BE2C (cell line): ENCODE data around the gene CRISPLD2.

Experiments used
- DNase-seq: peaks from one replicate; pipeline ENCODE4 v3.0.0-alpha.2; 2020
- H3K27me3 ChIP-seq: fragments of 250-450 bp; sonication (Bioruptor Pico); 2 replicates; pipeline ENCODE4 v1.5.1; 2020; ENCODE audit warnings: mild to moderate bottlenecking
- H3K36me3 ChIP-seq: fragments of 250-450 bp; sonication (Bioruptor Pico); 2 replicates; pipeline ENCODE4 v1.5.1; 2020; ENCODE audit warnings: mild to moderate bottlenecking
- H3K4me1 ChIP-seq: fragments of 250-450 bp; sonication (Bioruptor Pico); 2 replicates; pipeline ENCODE4 v1.5.1; 2020
- H3K4me3 ChIP-seq: 2 replicates; pipeline ENCODE4 v1.5.1; 2011; ENCODE audit warnings: low read depth, low read length
- H3K9me3 ChIP-seq: fragments of 250-450 bp; sonication (Bioruptor Pico); 2 replicates; pipeline ENCODE4 v1.5.1; 2020
- TF ChIP-seq, protein P1 (sequence below): IDR thresholded peaks from 2 replicates; pipeline ENCODE4 v1.5.1; 2012; ENCODE audit warnings: mild to moderate bottlenecking, low read depth, low read length

CRISPLD2 gene

DNA sequence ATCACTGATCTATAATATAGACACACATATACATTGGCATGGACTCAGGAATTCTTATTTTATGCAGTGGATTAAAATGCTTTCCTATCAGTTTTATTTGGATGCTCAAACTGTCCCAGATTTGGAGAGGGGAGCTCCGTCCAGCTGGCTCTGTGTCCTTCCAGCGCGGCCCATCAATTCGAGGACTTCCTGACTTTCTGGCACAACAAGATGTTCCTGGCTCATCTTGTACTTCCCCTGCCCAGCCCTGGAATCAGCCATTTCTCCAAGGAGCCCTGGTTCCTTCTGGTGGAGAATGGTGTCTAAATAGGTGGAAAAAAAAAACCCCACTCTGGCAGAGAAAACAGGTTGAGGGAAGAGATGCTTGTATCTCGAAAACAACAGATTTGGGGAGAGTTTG lies 94.5 kb downstream of the CRISPLD2 start:
- no peaks in the 10 kb centered on the region for H3K9me3 ChIP-seq
- no peak overlapping the region for H3K4me3 ChIP-seq
- DNase-seq = no peak
- TF ChIP-seq, protein P1, sequence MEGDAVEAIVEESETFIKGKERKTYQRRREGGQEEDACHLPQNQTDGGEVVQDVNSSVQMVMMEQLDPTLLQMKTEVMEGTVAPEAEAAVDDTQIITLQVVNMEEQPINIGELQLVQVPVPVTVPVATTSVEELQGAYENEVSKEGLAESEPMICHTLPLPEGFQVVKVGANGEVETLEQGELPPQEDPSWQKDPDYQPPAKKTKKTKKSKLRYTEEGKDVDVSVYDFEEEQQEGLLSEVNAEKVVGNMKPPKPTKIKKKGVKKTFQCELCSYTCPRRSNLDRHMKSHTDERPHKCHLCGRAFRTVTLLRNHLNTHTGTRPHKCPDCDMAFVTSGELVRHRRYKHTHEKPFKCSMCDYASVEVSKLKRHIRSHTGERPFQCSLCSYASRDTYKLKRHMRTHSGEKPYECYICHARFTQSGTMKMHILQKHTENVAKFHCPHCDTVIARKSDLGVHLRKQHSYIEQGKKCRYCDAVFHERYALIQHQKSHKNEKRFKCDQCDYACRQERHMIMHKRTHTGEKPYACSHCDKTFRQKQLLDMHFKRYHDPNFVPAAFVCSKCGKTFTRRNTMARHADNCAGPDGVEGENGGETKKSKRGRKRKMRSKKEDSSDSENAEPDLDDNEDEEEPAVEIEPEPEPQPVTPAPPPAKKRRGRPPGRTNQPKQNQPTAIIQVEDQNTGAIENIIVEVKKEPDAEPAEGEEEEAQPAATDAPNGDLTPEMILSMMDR = no peak
- peaks cover 19% of the 10 kb centered on the region for H3K4me1 ChIP-seq
- H3K36me3 ChIP-seq = no peaks in the 10 kb centered on the region
- H3K27me3 ChIP-seq = no peaks in the 10 kb centered on the region

DNA sequence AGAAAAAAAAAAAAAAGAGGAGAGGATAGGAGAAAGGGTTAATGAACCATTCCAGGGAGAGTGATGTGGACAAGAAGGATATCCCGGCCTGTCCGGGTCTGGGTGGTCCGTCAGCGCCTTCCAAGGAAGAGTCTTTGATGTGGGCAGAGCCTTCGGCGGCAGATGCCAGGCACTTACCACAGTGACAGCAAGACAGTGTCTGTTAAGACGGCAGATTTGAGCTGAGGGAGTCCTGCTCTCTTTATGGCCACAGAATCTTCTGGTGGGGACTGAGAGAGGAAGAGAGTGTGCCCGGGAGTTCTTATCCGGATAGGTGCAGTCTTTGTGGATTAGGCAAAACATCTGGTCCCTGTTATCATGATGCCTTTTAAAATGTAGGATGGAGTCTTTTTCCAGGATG lies 96.4 kb downstream of the CRISPLD2 start:
- no peak for DNase-seq
- no peaks in the 10 kb centered on the region for H3K36me3 ChIP-seq
- TF ChIP-seq, protein P1 = no peak
- peaks cover 19% of the 10 kb centered on the region for H3K4me1 ChIP-seq
- no peak overlapping the region for H3K4me3 ChIP-seq
- no peaks in the 10 kb centered on the region for H3K9me3 ChIP-seq
- no peaks in the 10 kb centered on the region for H3K27me3 ChIP-seq

DNA sequence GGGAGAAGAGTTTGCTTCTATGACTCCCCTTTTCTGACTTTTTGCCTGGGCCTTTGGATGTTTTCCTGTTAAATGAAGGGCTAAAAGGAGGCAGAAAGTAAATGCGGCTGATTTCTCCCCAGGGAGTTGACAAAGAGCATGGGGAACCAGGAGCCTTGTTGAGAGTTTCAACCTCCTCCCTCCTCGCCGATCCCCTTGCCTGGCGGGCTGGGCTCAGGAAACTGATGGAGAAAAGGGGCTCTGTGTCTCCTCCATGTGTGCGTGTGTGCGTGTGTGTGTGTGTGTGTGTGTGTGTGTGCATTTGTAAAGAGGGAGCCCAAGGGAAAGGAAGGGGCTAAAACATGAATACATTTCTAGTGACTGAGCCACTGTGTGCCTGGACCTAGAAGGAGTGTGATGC lies 97.1 kb downstream of the CRISPLD2 start:
- DNase-seq = no peak
- Histone ChIP-seq H3K36me3 (no peaks in the 10 kb centered on the region), H3K9me3 (no peaks in the 10 kb centered on the region), H3K4me1 (peaks cover 20% of the 10 kb centered on the region), H3K27me3 (no peaks in the 10 kb centered on the region), H3K4me3 (no peak overlapping the region)
- TF ChIP-seq, protein P1 = no peak

DNA sequence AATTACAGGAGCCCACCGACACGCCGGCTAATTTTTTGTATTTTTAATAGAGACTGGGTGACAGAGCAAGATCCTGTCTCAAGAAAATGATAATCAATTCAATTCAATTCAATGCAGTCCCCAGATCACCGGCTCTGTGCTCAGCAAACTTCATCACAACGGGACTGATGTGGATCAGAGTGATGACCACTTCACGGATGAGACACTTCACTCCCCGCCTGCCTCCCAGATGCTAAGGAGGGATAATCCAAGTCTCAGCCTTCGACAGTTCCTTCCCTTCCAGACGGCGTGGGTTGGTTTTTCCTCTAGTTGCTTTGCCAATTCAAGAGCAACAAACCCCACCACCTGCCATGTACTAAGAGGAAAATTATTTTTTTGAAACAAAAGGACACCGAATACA lies 97.7 kb downstream of the CRISPLD2 start:
- H3K27me3 ChIP-seq = no peaks in the 10 kb centered on the region
- TF ChIP-seq, protein P1 = no peak
- no peak overlapping the region for H3K4me3 ChIP-seq
- no peaks in the 10 kb centered on the region for H3K36me3 ChIP-seq
- H3K4me1 ChIP-seq = peaks cover 26% of the 10 kb centered on the region
- no peaks in the 10 kb centered on the region for H3K9me3 ChIP-seq
- DNase-seq = no peak

DNA sequence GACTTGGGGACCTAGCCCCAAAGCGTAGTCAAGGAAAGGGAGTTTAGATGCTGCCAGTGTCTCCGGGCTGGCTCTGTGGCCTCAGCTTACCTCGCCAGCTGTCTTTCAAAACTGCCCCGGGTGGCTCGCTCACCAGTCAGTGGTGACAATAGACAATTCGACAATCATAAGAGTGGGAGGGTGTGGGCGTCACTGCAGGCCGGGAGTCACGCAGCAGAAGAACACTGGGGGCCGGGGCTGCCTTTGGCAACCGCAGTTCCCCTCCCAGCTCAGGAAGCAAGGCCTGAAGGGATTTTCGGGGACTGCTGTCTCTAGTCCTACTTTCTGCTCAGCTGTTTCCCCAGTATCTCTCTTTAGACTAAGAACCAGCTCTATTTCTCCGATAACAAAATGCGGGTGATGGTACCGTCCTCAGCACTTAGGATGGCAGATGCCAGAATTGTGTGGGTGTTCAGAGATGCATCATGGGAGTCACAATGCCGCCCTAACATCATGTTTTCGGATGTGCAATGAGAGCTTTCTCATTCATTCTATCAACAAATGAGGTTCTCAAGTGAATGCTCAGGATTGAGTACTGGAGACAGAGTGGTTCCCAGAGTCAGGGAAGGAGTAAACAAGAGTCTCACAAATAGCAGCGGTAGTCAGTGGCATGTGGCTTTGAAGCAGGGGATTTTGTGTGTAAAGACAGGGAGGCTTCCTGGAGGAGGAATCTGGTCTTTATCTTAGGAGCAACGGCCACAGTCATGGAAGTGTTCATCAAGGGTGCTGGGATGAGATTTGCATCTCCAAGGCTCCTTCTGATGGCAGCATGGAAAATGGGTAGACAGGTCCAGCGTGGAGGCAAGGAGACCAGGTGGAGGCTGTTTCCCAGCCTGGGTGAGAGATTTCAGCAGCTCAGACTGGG lies 98.5 kb downstream of the CRISPLD2 start:
- TF ChIP-seq, protein P1 = no peak
- H3K4me3 ChIP-seq = no peak overlapping the region
- no peak for DNase-seq
- H3K36me3 ChIP-seq = no peaks in the 10 kb centered on the region
- no peaks in the 10 kb centered on the region for H3K27me3 ChIP-seq
- no peaks in the 10 kb centered on the region for H3K9me3 ChIP-seq
- H3K4me1 ChIP-seq = peaks cover 26% of the 10 kb centered on the region

DNA sequence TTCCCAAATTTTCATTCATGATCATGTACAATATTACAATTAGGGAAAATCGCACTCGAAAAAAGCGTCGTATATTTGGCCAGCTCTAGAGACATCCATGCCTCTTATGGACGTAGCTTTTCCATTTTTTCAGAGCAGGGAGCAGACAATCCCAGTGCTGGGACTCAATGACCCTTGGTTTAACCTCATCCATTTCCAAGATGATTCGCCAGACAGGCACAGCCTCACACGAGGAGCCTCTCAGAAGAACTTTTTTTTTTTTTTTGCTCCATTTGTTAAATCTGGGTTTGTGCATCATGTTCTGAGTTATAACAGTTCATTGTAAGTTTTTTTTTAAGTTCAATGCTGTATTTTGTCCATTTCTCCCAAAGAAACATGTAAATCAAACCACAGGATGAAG lies 99.5 kb downstream of the CRISPLD2 start:
- no peaks in the 10 kb centered on the region for H3K9me3 ChIP-seq
- DNase-seq = no peak
- H3K4me3 ChIP-seq = no peak overlapping the region
- peaks cover 26% of the 10 kb centered on the region for H3K4me1 ChIP-seq
- H3K27me3 ChIP-seq = no peaks in the 10 kb centered on the region
- TF ChIP-seq, protein P1 = no peak
- no peaks in the 10 kb centered on the region for H3K36me3 ChIP-seq
